GM19043 (cell line): ENCODE measurements around the gene ANKRD1.

ENCODE experiments used
- ATAC-seq: cut with Tn5 transposase; IDR thresholded peaks from one replicate; pipeline ENCODE4 v1.9.1; 2021; ENCODE audit warnings: low read depth; ENCODE audit not compliant: unreplicated experiment

Gene ANKRD1

DNA sequence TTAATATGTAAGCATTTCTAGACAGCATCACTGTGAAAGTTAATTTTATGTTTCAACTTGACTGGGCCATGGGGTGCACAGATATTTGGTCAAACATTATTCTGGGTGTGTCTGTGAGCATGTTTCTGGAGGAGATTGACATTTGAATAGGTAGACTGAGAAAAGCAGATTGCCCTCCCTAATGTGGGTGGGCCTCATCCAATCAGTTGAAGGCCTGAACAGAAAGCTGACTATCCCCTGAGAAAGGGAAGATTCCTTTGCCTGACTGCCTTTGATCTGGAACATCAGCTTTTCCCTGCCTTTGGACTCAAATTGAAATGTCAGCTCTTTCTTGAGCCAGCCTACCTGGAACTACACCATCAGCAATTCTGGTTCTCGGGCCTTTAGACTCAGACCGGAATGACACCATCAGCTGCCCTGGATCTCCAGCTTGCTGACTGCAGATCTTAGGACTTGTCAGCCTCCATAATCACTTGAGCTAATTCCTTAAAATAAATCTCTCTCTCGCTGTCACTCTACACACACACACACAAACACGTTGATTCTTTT is 54.8 kb downstream of the ANKRD1 start:
- no peak for ATAC-seq

- no peak for ATAC-seq
These were observed 55.5 kb downstream of the ANKRD1 start for GRCh38 chr10:90865401-90865800.

DNA sequence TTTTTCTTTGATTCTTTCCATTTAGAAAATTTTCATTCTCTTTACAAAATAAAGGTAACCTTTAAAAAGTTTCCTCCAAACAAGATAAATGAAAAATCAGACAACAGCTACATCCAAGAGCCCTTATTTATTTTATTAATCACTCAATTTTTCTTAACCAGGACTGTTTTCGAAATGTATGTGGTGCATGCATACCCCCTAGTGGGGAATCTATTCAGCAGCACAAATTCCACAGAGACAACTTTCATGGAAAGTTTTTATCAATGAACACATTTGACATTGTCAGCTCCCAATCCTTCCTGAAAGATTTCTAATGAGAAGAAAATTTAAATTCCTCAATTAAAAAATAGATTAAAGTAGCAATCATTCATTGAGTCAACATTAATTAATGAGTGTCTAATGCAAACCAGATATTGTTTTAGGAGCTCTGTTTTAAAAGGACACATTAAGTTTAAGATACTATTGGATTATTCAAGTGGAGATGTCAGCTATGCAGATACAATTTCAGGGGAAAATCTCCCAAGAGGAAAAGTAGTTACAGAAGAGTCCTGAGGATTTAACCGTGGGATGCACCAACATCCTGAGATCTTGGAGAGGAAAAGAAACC is 57.9 kb downstream of the ANKRD1 start:
- no peak for ATAC-seq
